ENCODE data around the gene RAB5IF.
"Not testable (repeated sequence)": the region's sequence is repeated elsewhere in the genome, so short reads cannot be mapped to it uniquely, and the experiment has no call there.

The RAB5IF gene

GRCh38 chr20:36631646-36632045 lies 26.1 kb downstream of the RAB5IF start:
- DNase-seq = no peak

DNA sequence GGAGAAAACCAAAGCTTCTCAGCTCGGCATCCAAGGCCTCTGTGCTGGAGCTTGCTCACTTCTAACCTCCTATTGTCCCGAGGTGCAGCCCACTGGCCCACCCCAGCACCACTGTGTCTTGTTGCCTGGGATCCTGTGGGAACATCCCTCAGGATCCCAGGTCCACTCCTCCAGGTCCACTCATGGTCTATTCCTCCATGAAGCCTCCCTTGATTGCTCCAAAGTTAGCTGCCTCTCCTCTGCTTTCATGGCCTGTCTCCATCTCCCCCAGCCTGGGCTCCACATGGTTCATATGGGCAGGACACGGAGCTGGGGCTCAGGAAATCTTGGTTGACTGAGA lies 26.5 kb downstream of the RAB5IF start:
- no peak for DNase-seq

DNA sequence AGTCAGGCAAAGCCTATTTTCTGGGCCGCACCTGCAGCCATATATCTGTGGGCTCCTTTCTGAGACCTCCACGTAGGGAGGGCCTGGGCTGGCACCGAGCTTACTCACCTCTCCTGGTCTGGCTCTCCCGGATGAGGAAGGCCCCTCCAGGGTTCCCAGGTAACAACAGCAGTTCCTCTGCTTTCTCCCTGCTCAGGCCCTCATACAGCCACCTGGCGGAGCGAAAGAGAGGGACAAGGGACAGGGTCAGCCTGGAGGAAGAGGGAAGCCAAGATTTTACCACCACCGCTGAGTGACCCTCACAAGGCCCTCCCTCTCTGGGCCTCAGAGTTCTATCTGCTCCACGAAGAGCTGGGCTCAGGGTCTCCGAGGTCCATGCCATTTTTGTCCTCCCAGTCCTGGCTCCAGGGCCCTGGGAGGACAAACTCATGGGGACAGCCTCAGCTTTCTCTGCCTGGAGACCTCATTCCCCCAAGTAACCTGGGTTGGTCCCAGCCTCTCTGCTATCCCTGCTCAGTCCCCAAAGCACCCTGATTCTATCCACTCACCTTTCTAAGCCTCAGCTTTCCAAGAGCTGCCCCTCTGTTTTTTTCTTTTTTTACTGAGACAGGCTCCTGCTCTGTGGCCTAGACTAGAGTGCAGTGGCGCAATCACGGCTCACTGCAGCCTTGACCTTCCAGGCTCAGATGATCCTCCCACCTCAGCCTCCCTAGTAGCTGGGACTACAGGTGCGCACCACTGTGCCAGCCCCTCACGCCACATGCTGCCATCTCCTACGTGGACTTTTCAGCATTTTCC lies 27.1 kb downstream of the RAB5IF start:
- no peak for DNase-seq

- DNase-seq = no peak
Measured at GRCh38 chr20:36633285-36633772, 27.8 kb downstream of the RAB5IF start.

GRCh38 chr20:36634342-36634741 lies 28.8 kb downstream of the RAB5IF start:
- no peak for DNase-seq

DNA sequence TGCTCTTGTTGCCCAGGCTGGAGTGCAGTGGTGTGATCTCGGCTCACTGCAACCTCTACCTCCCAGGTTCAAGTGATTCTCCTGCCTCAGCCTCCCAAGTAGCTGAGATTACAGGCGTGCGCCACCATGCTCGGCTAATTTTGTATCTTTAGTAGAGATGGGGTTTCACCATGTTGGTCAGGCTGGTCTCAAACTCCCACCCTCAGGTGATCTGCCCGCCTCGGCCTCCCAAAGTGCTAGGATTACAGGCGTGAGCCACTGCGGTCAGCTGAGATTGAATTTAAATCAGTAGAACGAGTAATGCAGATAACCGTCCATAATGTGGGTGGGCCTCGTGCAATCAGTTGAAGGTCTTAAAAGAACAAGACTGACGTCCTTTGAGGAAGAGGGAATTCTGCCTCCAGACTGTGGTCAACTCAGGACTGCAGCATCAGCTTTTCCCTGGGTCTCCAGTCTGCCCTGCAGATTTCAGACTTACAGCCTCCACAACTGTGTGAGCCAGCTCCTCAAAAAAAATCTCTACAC lies 33.4 kb downstream of the RAB5IF start:
- DNase-seq = not testable (repeated sequence)

DNA sequence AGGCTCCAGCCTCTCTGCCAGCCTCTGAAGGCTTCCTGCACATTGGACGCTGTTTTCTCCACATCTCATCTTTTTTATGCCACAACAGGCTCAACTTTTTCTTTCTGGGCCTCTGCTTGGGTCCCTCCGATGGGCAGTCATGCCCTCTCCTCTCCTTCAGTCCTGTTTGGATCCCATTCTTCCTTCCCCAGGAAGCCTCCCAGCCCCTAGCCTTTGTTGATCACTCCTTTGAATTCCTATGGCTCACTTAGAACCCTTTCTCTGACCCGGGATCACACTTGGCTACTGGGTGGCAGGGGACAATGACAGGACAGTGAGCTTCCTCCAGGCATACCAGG lies 35.9 kb downstream of the RAB5IF start:
- DNase-seq = no peak

- no peak for DNase-seq
Measured at GRCh38 chr20:36642136-36642535, 36.6 kb downstream of the RAB5IF start.

GRCh38 chr20:36644032-36644705 lies 38.6 kb downstream of the RAB5IF start:
- peak; percentile 70 for DNase-seq

DNA sequence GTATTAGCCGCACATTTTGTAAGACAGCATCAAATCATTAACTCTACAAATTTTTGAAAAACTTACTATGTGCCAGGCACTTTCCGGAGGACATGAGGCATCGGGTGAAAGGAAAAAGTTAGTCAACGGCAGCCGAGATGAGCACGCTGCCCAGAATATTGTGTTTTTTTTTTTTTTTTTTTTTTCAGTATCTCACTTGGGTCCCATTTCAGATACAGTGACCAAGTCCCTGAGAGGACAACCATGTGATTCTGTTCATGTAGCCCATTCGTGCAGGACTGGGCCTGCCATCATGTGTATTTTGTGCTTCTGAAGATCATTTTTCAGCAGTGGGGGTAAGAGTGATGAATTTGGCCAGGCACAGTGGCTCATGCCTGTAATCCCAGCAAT lies 39.1 kb downstream of the RAB5IF start:
- DNase-seq = peak; percentile 69

- DNase-seq = no peak
Measured at GRCh38 chr20:36645353-36645752, 39.8 kb downstream of the RAB5IF start.

DNA sequence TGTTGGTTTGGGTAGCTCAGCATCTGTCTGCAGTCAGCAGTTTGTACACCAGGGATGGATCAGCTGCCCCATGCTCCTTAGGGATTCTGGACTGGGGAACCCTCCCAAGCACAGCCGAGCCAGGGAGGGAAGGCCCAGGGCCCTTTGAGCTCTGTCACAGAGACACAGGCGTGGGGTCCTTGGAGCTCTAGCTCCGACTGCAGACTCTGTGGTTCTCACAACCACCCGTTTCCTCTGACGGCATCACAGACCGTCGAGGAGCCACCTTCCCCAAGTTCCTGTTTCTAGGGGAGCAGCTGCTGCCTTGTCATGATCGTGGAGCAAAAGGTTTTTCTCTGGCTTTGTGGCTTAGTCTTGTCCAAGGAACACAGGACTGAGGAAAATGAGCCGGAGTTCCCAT lies 40.4 kb downstream of the RAB5IF start, which contains the start of gene SLA2:
SLA2 (minus strand) TSS at position 199 of the 400 bp plus-strand sequence. CDS start 4,861 bp downstream, outside the sequence.
- peak; percentile 73 for DNase-seq

DNA sequence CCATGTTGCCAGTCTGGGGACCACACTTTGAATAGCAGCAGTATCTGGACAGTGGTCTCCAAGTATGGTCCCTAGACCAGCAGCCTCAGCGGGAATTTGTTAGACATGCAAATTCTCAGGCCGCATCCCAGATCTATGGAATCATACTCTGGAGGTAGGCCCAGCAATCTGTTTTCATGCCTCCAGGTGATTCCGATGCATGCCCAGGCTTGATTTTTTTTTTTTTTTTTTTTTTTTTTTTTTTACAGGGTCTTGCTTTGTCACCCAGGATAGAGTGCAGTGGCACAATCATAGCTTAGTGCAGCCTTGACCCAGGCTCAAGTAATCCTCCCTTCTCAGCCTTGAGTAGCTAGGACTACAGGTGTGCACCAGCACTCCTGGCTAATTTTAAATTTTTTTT lies 41.1 kb downstream of the RAB5IF start:
- DNase-seq = no peak

DNA sequence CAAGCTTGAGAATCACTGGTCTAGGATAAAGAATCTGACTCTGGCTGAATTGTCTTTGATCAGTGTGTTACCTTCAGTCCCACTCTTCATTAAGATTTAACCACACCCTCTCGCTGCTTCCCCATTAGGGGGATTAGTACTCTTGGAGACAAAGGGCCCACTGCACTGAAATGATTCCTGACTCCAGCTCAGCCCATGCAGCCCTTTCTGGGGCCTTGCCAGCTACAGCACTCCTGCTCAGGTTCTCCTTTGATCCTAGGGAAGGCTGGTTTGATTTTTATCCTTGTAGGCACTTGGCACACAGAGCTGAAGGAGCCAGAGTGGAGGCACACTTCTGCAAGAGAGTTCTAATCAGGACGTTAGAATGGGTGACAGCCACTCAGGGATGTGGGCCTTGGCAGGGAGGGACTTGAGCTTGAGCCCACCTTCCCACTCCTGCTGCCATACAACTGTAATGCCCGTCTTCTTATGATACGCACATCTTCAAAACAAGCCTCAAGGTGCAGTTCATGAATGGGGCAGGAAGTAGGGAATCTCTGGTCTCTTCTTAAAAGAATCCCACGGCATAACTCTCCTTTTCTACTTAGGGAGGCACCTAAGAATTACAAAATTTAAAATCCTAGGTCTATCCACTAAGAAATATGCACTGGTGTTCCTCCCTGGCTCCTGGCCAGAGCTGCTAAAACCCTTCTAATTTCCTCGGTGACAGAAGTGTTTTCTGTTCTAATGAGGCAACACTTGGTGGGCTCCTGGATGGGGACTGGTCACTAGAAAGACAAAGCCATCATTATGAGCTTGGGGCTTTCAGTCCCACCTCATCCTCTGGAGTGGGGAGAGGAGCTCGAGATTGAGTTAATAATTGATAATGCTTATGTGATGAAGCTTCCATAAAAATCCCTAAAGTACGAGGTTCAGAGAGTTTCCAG lies 41.9 kb downstream of the RAB5IF start:
- no peak for DNase-seq

- no peak for DNase-seq
Measured at GRCh38 chr20:36653456-36653855, 47.9 kb downstream of the RAB5IF start.

- DNase-seq = no peak
Measured at GRCh38 chr20:36654506-36654905, 48.9 kb downstream of the RAB5IF start.

- no peak for DNase-seq
Measured at GRCh38 chr20:36655004-36655403, 49.4 kb downstream of the RAB5IF start.

DNA sequence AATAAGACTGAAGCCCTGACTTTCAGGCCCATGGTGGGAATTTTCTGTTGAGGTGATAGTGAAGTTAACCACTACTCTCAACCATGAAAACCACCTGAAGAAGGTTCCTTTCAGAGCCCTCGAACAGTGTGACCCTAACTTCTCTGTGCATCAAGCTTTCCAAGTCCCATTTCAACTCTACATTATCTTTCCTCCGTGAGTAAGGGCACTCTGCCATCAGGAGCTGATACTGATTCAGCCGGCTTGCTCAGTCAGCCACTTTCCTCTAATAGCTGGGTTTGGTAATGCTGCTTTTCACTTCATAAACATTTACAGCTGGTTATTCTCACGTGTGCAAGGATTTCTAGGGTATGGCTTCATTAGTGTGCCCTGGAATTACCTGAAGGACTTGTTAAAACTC lies 51.2 kb downstream of the RAB5IF start:
- DNase-seq = no peak

- DNase-seq = no peak
Measured at GRCh38 chr20:36658300-36658699, 52.7 kb downstream of the RAB5IF start.
